Activated CD4-positive, CD25-positive, alpha-beta regulatory T cell treated with anti-CD3 and anti-CD28 coated beads, Interleukin-2, amount 50 U/mL, for 16 hours (primary cell): ENCODE results near the gene FOXF2.
A peak's percentile ranks its signal among the peaks of the same experiment; 100 is the strongest.

Experiments
- DNase-seq: peaks from one replicate; pipeline ENCODE4 v3.0.0-alpha.2; 2020; ENCODE audit warnings: low read depth, low spot score

Gene FOXF2

GRCh38 chr6:1390946-1391799 is 1.8 kb downstream of the FOXF2 start:
- DNase-seq: no peak

GRCh38 chr6:1391800-1392309 is 2.5 kb downstream of the FOXF2 start:
- DNase-seq: no peak

GRCh38 chr6:1392813-1393640 is 3.7 kb downstream of the FOXF2 start:
- DNase-seq: no peak

- DNase-seq: no peak
Observed at GRCh38 chr6:1393641-1394283, 4.4 kb downstream of the FOXF2 start.

GRCh38 chr6:1394514-1395463 is 5.4 kb downstream of the FOXF2 start:
- no peak for DNase-seq

- no peak for DNase-seq
Observed at GRCh38 chr6:1395506-1395905, 6.1 kb downstream of the FOXF2 start.

GRCh38 chr6:1395941-1396908 is 6.8 kb downstream of the FOXF2 start:
- DNase-seq: no peak

- peak; percentile 38 for DNase-seq
Observed at GRCh38 chr6:1396952-1397868, 7.8 kb downstream of the FOXF2 start.

- DNase-seq: no peak
Observed at GRCh38 chr6:1399085-1399780, 9.9 kb downstream of the FOXF2 start.

GRCh38 chr6:1400126-1400850 is 10.9 kb downstream of the FOXF2 start:
- no peak for DNase-seq

- no peak for DNase-seq
Observed at GRCh38 chr6:1402369-1402768, 13.0 kb downstream of the FOXF2 start.

GRCh38 chr6:1402868-1403267 is 13.5 kb downstream of the FOXF2 start:
- no peak for DNase-seq

GRCh38 chr6:1403851-1404712 is 14.7 kb downstream of the FOXF2 start:
- no peak for DNase-seq

GRCh38 chr6:1404713-1405098 is 15.3 kb downstream of the FOXF2 start:
- DNase-seq: no peak

- no peak for DNase-seq
Observed at GRCh38 chr6:1405221-1405620, 15.8 kb downstream of the FOXF2 start.

- DNase-seq: no peak
Observed at GRCh38 chr6:1406306-1407072, 17.1 kb downstream of the FOXF2 start.
